ENCODE results near the gene KIRREL3.

- no peak for TF ChIP-seq EZH2 (IDR thresholded peaks at IDR 0.05)
- TF ChIP-seq POLR2AphosphoS5 (IDR thresholded peaks at IDR 0.05; ENCODE audit: borderline replicate concordance, low read depth, low read length): no peak
These were observed 515.4 kb downstream of the KIRREL3 start for GRCh38 chr11:126485021-126485792.

Measured in SK-N-MC (cell line).